Transverse colon (tissue), 4 donors: ENCODE measurements around the gene ABHD15. TPM values are rescaled to one million over a fixed set of nuclear protein-coding genes. Genes with fewer than 3 reads are reported as not detected.

Experiments used
- DNase-seq: peaks from one replicate; pipeline ENCODE4 v3.0.0-alpha.2; 2019
- H3K27ac ChIP-seq, 4 donors: fragments of 200-600 bp; sonication (generic); 2 replicates each; pipeline ENCODE4 v1.5.1; 2016 to 2018; ENCODE audit warnings: inconsistent platforms in 4 of 4
- H3K27me3 ChIP-seq: fragments of 200-600 bp; sonication (generic); 2 replicates; pipeline ENCODE4 v1.5.1; 2017; ENCODE audit warnings: inconsistent platforms
- H3K36me3 ChIP-seq, 4 donors: fragments of 200-600 bp; sonication (generic); 2 replicates each; pipeline ENCODE4 v1.5.1; 2017 to 2019; ENCODE audit warnings: inconsistent platforms in 4 of 4
- H3K4me1 ChIP-seq, 4 donors: fragments of 200-600 bp; sonication (generic); 2 replicates each; pipeline ENCODE4 v1.5.1; 2017 to 2020; ENCODE audit warnings: inconsistent platforms in 4 of 4
- H3K4me3 ChIP-seq, 4 donors: fragments of 200-600 bp; sonication (generic); 1 replicate in 1 of 4; 2 replicates in 3 of 4; pipeline versions ENCODE4 v1.5.1 to v1.6.1; 2017 to 2019; ENCODE audit warnings: inconsistent platforms in 4 of 4
- H3K9me3 ChIP-seq, 2 donors: fragments of 200-600 bp; sonication (generic); 2 replicates each; pipeline ENCODE4 v1.5.1; 2017 to 2019; ENCODE audit warnings: inconsistent platforms in 2 of 2
- CTCF ChIP-seq, 5 experiments: fragments of 200-600 bp in 3 of 5; fragments of 450-650 bp in 2 of 5; sonication (generic) in 3 of 5; IDR thresholded peaks; 1 replicate in 2 of 5; 2 replicates in 3 of 5; pipeline ENCODE4 v1.5.1; 2016 to 2017; ENCODE audit warnings: antibody characterized with exemption in 5 of 5, inconsistent platforms in 3 of 5, mild to moderate bottlenecking in 2 of 5, moderate library complexity in 1 of 5
- EP300 ChIP-seq: sonication (generic); formaldehyde crosslinking; IDR thresholded peaks from one replicate; pipeline ENCODE4 v1.6.1; 2017; ENCODE audit warnings: antibody characterized with exemption, low read depth
- POLR2A ChIP-seq: fragments of 450-650 bp; IDR thresholded peaks from one replicate; pipeline ENCODE4 v1.6.1; 2016; ENCODE audit warnings: antibody characterized with exemption, mild to moderate bottlenecking, moderate library complexity
- POLR2AphosphoS5 ChIP-seq, 3 donors: sonication (generic); formaldehyde crosslinking; IDR thresholded peaks; one replicate each; pipeline ENCODE4 v1.6.1; 2016; ENCODE audit warnings: antibody characterized with exemption in 3 of 3
- WGBS, 2 donors: methylation state at CpG; one replicate each; pipeline ENCODE4 v1.1.5; 2018; ENCODE audit warnings: low coverage in 1 of 2; 5-methylcytosine and 5-hydroxymethylcytosine counted together
- in situ Hi-C, 4 donors: fragments of 200-750 bp; cut with MboI; loops; one replicate each; pipeline versions ENCODE4 v1.15.0 to v1.15.1; 2017; ENCODE audit warnings: low sequenced_read_pairs in 3 of 4, low pct_ligation_motif_present in 1 of 4, low pct_unique_long_range_greater_than_20kb in 1 of 4
- intact Hi-C: fragments of 100-400 bp; cut with DNase I; formaldehyde crosslinking; loops from one replicate; pipeline ENCODE4 v1.15.1; 2023; ENCODE audit warnings: low total_unique reads
- total RNA-seq, 4 donors: library from RNA; depleted of rRNA; stranded (reverse); fragments of >200 nt; gene quantifications; one replicate each; pipeline ENCODE4 v1.1.0, GENCODE V29; 2016

Gene ABHD15
- total RNA-seq, 4 donors from 2014 or later, result 18.7 to 38.0 (median 24.6) TPM

- no peaks in the 10 kb centered on the region for H3K27me3 ChIP-seq
- H3K9me3 ChIP-seq, result no peaks in the 10 kb centered on the region
- TF ChIP-seq POLR2A (no peak), POLR2AphosphoS5 (IDR thresholded peaks at IDR 0.05) (peak in 1 of 3 donors; percentile 25)
- no peaks in the 10 kb centered on the region for H3K36me3 ChIP-seq
- peak; percentile 71 for DNase-seq
- peak overlapping the region; percentile 48 to 64 (median 58) for H3K4me3 ChIP-seq
- H3K27ac ChIP-seq, result peak overlapping the region; percentile 94 to 97 (median 95)
- H3K4me1 ChIP-seq, result peaks cover 15 to 49% (median 30%) of the 10 kb centered on the region in 4 donors
- in situ Hi-C loops, result no loop called here
- intact Hi-C loops, result no loop called here
- 12% methylated on average over 55 of the region's 55 CpGs; no CpG with 5 or more reads in 1 of the 2 donors for WGBS, 2 donors
These were observed 979 bp downstream of the ABHD15 start for GRCh38 chr17:29565643-29566472.

GRCh38 chr17:29563816-29564215, 3.0 kb downstream of the ABHD15 start:
- no peak overlapping the region for H3K4me3 ChIP-seq
- peaks cover 10 to 33% (median 20%) of the 10 kb centered on the region in 4 donors for H3K4me1 ChIP-seq
- intact Hi-C loops, result no loop called here
- TF ChIP-seq POLR2AphosphoS5 (IDR thresholded peaks at IDR 0.05) (no peak), CTCF (IDR thresholded peaks at IDR 0.05) (no peak), POLR2A (no peak), EP300 (no peak)
- DNase-seq, result no peak
- H3K27me3 ChIP-seq, result no peaks in the 10 kb centered on the region
- no peaks in the 10 kb centered on the region for H3K9me3 ChIP-seq
- in situ Hi-C loops, result no loop called here
- no peaks in the 10 kb centered on the region for H3K36me3 ChIP-seq
- WGBS, 2 donors, result 94 to 96% methylated on average over 3 of the region's 3 CpGs
- H3K27ac ChIP-seq, result no peak overlapping the region

GRCh38 chr17:29562615-29563014, 4.2 kb downstream of the ABHD15 start:
- no peaks in the 10 kb centered on the region for H3K27me3 ChIP-seq
- no peaks in the 10 kb centered on the region for H3K9me3 ChIP-seq
- 88% methylated on average over 18 of the region's 18 CpGs; no CpG with 5 or more reads in 1 of the 2 donors for WGBS, 2 donors
- intact Hi-C loops, result no loop called here
- TF ChIP-seq POLR2AphosphoS5 (IDR thresholded peaks at IDR 0.05) (no peak), EP300 (no peak), CTCF (IDR thresholded peaks at IDR 0.05) (no peak), POLR2A (no peak)
- H3K4me1 ChIP-seq, result peaks cover 10 to 33% (median 20%) of the 10 kb centered on the region in 4 donors
- H3K4me3 ChIP-seq, result no peak overlapping the region
- H3K36me3 ChIP-seq, result no peaks in the 10 kb centered on the region
- no peak for DNase-seq
- in situ Hi-C loops, result no loop called here
- H3K27ac ChIP-seq, result peak overlapping the region in 3 of 4 donors; percentile 26 to 59 (median 33)

GRCh38 chr17:29561554-29562517, 5.0 kb downstream of the ABHD15 start:
- intact Hi-C loops (no loop called here), in situ Hi-C loops (no loop called here)
- 79% methylated on average over 17 of the region's 17 CpGs; no CpG with 5 or more reads in 1 of the 2 donors for WGBS, 2 donors
- Histone ChIP-seq H3K27ac (peak overlapping the region; percentile 10 to 59 (median 36)), H3K9me3 (no peaks in the 10 kb centered on the region), H3K4me1 (peaks cover 10 to 33% (median 20%) of the 10 kb centered on the region in 4 donors), H3K36me3 (no peaks in the 10 kb centered on the region), H3K4me3 (no peak overlapping the region), H3K27me3 (no peaks in the 10 kb centered on the region)
- TF ChIP-seq CTCF (IDR thresholded peaks at IDR 0.05) (no peak), POLR2A (peak; percentile 36), EP300 (no peak), POLR2AphosphoS5 (IDR thresholded peaks at IDR 0.05) (peak in 1 of 3 donors; percentile 15)
- DNase-seq, result peak; percentile 57
